OCI-LY3 (cell line): Measurements from ENCODE around the gene PSKH1.

Source experiments
- H2AFZ ChIP-seq: fragments of 200-600, 300-600 bp; shearing (Covaris generic); 2 replicates; pipeline ENCODE4 v1.6.0; 2014; ENCODE audit warnings: antibody characterized with exemption, low read depth, low read length
- H3K27ac ChIP-seq: fragments of 200-600, 300-600 bp; sonication (generic); 2 replicates; pipeline ENCODE4 v1.5.1; 2014; ENCODE audit warnings: mild to moderate bottlenecking, low read length, moderate library complexity, mixed read lengths
- H3K27me3 ChIP-seq: fragments of 200-600, 300-600 bp; sonication (generic); 2 replicates; pipeline ENCODE4 v1.6.1; 2014; ENCODE audit warnings: low read depth, low read length, mixed read lengths
- H3K36me3 ChIP-seq: fragments of 200-600, 300-600 bp; sonication (generic); replicated peaks from 2 replicates; pipeline ENCODE3; 2014; ENCODE audit warnings: low read depth, low read length, mixed read lengths
- H3K4me1 ChIP-seq: fragments of 300-600, 200-600 bp; sonication (generic); 2 replicates; pipeline ENCODE4 v1.6.1; 2014; ENCODE audit warnings: low read length, mixed read lengths
- H3K4me2 ChIP-seq: fragments of 200-600, 300-600 bp; sonication (generic); 2 replicates; pipeline ENCODE4 v1.6.1; 2014; ENCODE audit warnings: low read length, mixed read lengths
- H3K4me3 ChIP-seq: fragments of 300-600, 200-600 bp; sonication (generic); 2 replicates; pipeline ENCODE4 v1.5.1; 2014; ENCODE audit warnings: antibody characterized with exemption, mild to moderate bottlenecking, low read length, moderate library complexity
- H3K79me2 ChIP-seq: fragments of 300-600, 200-600 bp; shearing (Covaris generic); 2 replicates; pipeline ENCODE4 v1.6.1; 2014; ENCODE audit warnings: mild to moderate bottlenecking, low read length, mixed read lengths
- H3K9ac ChIP-seq: fragments of 300-600, 200-600 bp; shearing (Covaris generic); 2 replicates; pipeline ENCODE4 v1.6.0; 2014; ENCODE audit warnings: mild to moderate bottlenecking, low read length, moderate library complexity
- H3K9me3 ChIP-seq: fragments of 200-600, 300-600 bp; shearing (Covaris generic); 2 replicates; pipeline ENCODE4 v1.6.1; 2014; ENCODE audit warnings: low read length, mixed read lengths; ENCODE audit not compliant: insufficient read depth
- H4K20me1 ChIP-seq: fragments of 200-600, 300-600 bp; sonication (generic); 2 replicates; pipeline ENCODE4 v1.6.1; 2016; ENCODE audit warnings: low read length, mixed read lengths; ENCODE audit not compliant: insufficient read depth
- CTCF ChIP-seq: fragments of 200-600, 300-600 bp; sonication (generic); IDR thresholded peaks from 2 replicates; pipeline ENCODE4 v1.5.1; 2014; ENCODE audit warnings: antibody characterized with exemption, low read length, low read depth
- EZH2phosphoT487 ChIP-seq: fragments of 200-600 bp; shearing (Covaris generic); IDR thresholded peaks from 2 replicates; pipeline ENCODE4 v1.6.1; 2018; ENCODE audit warnings: antibody characterized with exemption, mixed run types, low read depth

Gene PSKH1

DNA sequence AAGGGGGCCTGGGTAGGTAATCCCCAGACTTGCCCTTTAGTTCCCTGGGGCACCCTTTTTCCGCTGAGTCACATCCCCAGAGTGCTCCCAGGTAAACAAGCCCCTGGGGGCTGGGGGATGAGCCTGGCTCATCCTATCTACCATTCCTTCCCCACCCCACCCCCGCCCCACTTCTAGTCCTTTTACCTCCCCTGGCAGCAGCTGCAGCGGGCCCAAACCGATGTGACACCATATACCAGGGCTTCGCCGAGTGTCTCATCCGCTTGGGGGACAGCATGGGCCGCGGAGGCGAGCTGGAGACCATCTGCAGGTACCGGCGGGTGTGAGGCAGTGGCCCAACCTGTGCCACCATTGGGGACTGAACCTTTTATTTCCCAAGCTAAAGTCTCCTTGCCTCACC, 7.5 kb upstream of the PSKH1 start:
- H4K20me1 ChIP-seq, result no peaks in the 10 kb centered on the region
- no peak overlapping the region for H3K4me2 ChIP-seq
- H3K27me3 ChIP-seq, result no peaks in the 10 kb centered on the region
- H3K4me1 ChIP-seq, result no peaks in the 10 kb centered on the region
- H3K9me3 ChIP-seq, result no peaks in the 10 kb centered on the region
- H3K4me3 ChIP-seq, result no peak overlapping the region
- peaks cover 28% of the 10 kb centered on the region for H3K36me3 ChIP-seq
- H3K27ac ChIP-seq, result no peak overlapping the region
- no peaks in the 10 kb centered on the region for H3K79me2 ChIP-seq
- TF ChIP-seq EZH2phosphoT487 (no peak), CTCF (no peak)
- no peak overlapping the region for H2AFZ ChIP-seq
- H3K9ac ChIP-seq, result no peak overlapping the region

GRCh38 chr16:67885976-67886375, 7.1 kb upstream of the PSKH1 start:
- Histone ChIP-seq H3K9ac (no peak overlapping the region), H3K36me3 (peaks cover 24% of the 10 kb centered on the region), H3K4me2 (no peak overlapping the region), H4K20me1 (no peaks in the 10 kb centered on the region), H3K4me1 (no peaks in the 10 kb centered on the region), H3K9me3 (no peaks in the 10 kb centered on the region), H3K4me3 (no peak overlapping the region), H3K27me3 (no peaks in the 10 kb centered on the region), H3K27ac (no peak overlapping the region), H2AFZ (no peak overlapping the region), H3K79me2 (no peaks in the 10 kb centered on the region)
- TF ChIP-seq EZH2phosphoT487 (no peak), CTCF (no peak)

GRCh38 chr16:67886387-67886786, 6.7 kb upstream of the PSKH1 start:
- no peak overlapping the region for H3K27ac ChIP-seq
- no peaks in the 10 kb centered on the region for H4K20me1 ChIP-seq
- H3K79me2 ChIP-seq, result no peaks in the 10 kb centered on the region
- no peak overlapping the region for H3K4me2 ChIP-seq
- H3K4me3 ChIP-seq, result no peak overlapping the region
- peaks cover 20% of the 10 kb centered on the region for H3K36me3 ChIP-seq
- TF ChIP-seq EZH2phosphoT487 (no peak), CTCF (no peak)
- H3K9ac ChIP-seq, result no peak overlapping the region
- no peaks in the 10 kb centered on the region for H3K9me3 ChIP-seq
- H3K4me1 ChIP-seq, result no peaks in the 10 kb centered on the region
- H2AFZ ChIP-seq, result no peak overlapping the region
- H3K27me3 ChIP-seq, result no peaks in the 10 kb centered on the region

GRCh38 chr16:67888331-67888730, 4.7 kb upstream of the PSKH1 start:
- Histone ChIP-seq H3K36me3 (peaks cover 8% of the 10 kb centered on the region), H3K4me2 (no peak overlapping the region), H3K4me1 (peaks cover 4% of the 10 kb centered on the region; the same call in 1 of the 2 replicates), H3K79me2 (peaks cover 2% of the 10 kb centered on the region), H3K9ac (no peak overlapping the region), H4K20me1 (no peaks in the 10 kb centered on the region), H3K9me3 (no peaks in the 10 kb centered on the region), H3K4me3 (no peak overlapping the region), H2AFZ (no peak overlapping the region), H3K27ac (no peak overlapping the region), H3K27me3 (no peaks in the 10 kb centered on the region)
- TF ChIP-seq CTCF (no peak), EZH2phosphoT487 (no peak)
